Heart right ventricle (tissue), 16 donors: ENCODE measurements around the gene SPATA31C2. TPM values are rescaled to one million over a fixed set of nuclear protein-coding genes. Genes with fewer than 3 reads are reported as not detected.

Source experiments
- ATAC-seq, 8 donors: fragments of 200-7000 bp; cut with Tn5 transposase; one replicate each; pipeline ENCODE4 v1.9.1; 2020; ENCODE audit warnings: mild to moderate bottlenecking in 8 of 8, moderate library complexity in 8 of 8, moderate number of reproducible peaks in 1 of 8
- DNase-seq, 2 donors: peaks; one replicate each; pipeline ENCODE4 v3.0.0-alpha.2; 2020
- H3K27ac ChIP-seq, 10 donors: fragments of 200-600 bp; sonication (generic) in 2 of 10; one replicate each; pipeline versions ENCODE4 v1.5.0 to v1.8.0; 2020 to 2022; ENCODE audit warnings: mild to moderate bottlenecking in 3 of 10
- H3K27me3 ChIP-seq, 7 donors: fragments of 200-600 bp; one replicate each; pipeline ENCODE4 v1.8.0; 2021 to 2022; ENCODE audit warnings: mild to moderate bottlenecking in 2 of 7
- H3K36me3 ChIP-seq, 9 donors: fragments of 200-600 bp; sonication (generic) in 1 of 9; one replicate each; pipeline versions ENCODE4 v1.5.0 to v1.8.0; 2020 to 2022; ENCODE audit warnings: mild to moderate bottlenecking in 2 of 9
- H3K4me1 ChIP-seq, 9 donors: fragments of 200-600 bp; sonication (generic) in 1 of 9; one replicate each; pipeline versions ENCODE4 v1.5.0 to v1.8.0; 2020 to 2022; ENCODE audit warnings: mild to moderate bottlenecking in 4 of 9
- H3K4me3 ChIP-seq, 10 donors: fragments of 200-600 bp; sonication (generic) in 2 of 10; one replicate each; pipeline versions ENCODE4 v1.5.0 to v1.8.0; 2020 to 2022; ENCODE audit warnings: mild to moderate bottlenecking in 7 of 10, moderate library complexity in 2 of 10
- H3K9me3 ChIP-seq, 11 donors: fragments of 200-600 bp in 10 of 11; sonication (generic) in 2 of 11; one replicate each; pipeline versions ENCODE4 v1.5.0 to v1.8.0; 2013 to 2022; ENCODE audit warnings: mild to moderate bottlenecking in 2 of 11, control low read depth in 1 of 11, moderate library complexity in 1 of 11
- WGBS, 2 donors: extraction: QIAGEN DNeasy Blood & Tissue Kit; methylation state at CpG; one replicate each; pipeline ENCODE4 v1.1.7; 2013; ENCODE audit warnings: inconsistent platforms in 1 of 2; 5-methylcytosine and 5-hydroxymethylcytosine counted together
- intact Hi-C, 10 donors: fragments of 100-400 bp; cut with DNase I; formaldehyde crosslinking; loops; one replicate each; pipeline versions ENCODE4 v1.11.1 to v1.14.2; 2022
- polyA plus RNA-seq, 2 donors: library from polyadenylated mRNA; stranded (reverse); fragments of 200-250 nt; gene quantifications; one replicate each; pipeline ENCODE4 v1.2.3, GENCODE V29; 2013
- total RNA-seq, 10 donors: library from RNA; stranded (reverse); fragmentation: NEBNext Ultra II Directional in 3 of 10; extraction: Animal tissue kit (Norgen Biotek cat#: 25700) in 3 of 10; gene quantifications; one replicate each; pipeline versions ENCODE4 v1.2.1 to v1.2.4, GENCODE V29; 2021 to 2023
- TF ChIP-seq, protein P1 (sequence below), 9 donors: fragments of 200-600 bp; sonication (generic) in 2 of 9; IDR thresholded peaks; one replicate each; pipeline versions ENCODE4 v1.5.0 to v1.8.0; 2021 to 2022; ENCODE audit warnings: antibody characterized with exemption in 9 of 9, mild to moderate bottlenecking in 5 of 9, moderate library complexity in 1 of 9
- donor health status: Arrhythmogenic right ventricular cardiomyopathy.
- donor health status: ischemic (EF 13 %, LVEDD 7.1; RV severe dilation, severe dysfunction).
- donor health status: healthy with polysubstance abuse.
- donor health status: DM: no; HTN: yes; CAD: no.
- donor health status: DM: no; HTN: no; CAD: no.
- donor health status: ischemic (EF 25% LVEDD 6.9; RV normal size, moderate dysfunction).
- donor health status: ischemic (EF 25% LVEDD 5.7; RV mildly dilated, moderate dysfunction).
- donor health status: healthy.
- donor health status: DM: yes; HTN: yes; CAD: no.
- donor health status: Ischemic cardiomyopathy.
- donor health status: ischemic (EF 35%, LVEDD 5.7; RV mildly dilated, moderate dysfunction).
- donor health status: nonischemic (EF 11% LVEDD 7.7; RV severe dilation, severe dysfunction).
- donor health status: DM: yes; HTN: yes; CAD: no.
- donor health status: PGD.
- donor health status: ischemic (EF 29% LVEDD 5.4; RV normal size, mild dysfunction).
- donor health status: nonischemic (EF 23%, LVEDD 6.1; RV moderate dilation, normal function).

Gene SPATA31C2
- total and polyA plus RNA-seq, 12 donors: not detected

DNA sequence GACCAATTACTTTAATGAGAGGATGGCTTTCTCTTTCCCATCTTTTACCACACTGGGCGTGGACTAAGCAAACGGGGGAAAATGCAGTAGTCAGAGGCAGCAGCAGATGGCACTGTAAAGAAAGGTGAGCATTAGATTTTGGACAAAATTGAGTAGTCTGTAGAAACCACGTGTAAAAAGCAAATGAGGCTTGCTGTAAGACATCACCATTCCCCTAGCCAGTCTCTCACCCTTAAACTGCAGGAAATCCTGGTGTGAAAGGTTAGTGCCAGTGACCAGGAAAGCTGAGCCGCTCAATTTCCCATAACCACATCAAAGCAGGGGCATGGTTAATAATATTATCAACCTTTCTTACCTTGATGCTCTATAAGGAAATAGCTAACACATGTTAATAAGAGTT lies 31.8 kb downstream of the SPATA31C2 start:
- WGBS, 2 donors: 25 to 28% methylated on average over 4 of the region's 4 CpGs
- Histone ChIP-seq H3K4me1 (no peaks in the 10 kb centered on the region), H3K27ac (no peak overlapping the region), H3K36me3 (no peaks in the 10 kb centered on the region), H3K27me3 (peaks cover 0 to 26% (median 6%) of the 10 kb centered on the region in 7 donors), H3K9me3 (no peaks in the 10 kb centered on the region), H3K4me3 (no peak overlapping the region)
- TF ChIP-seq, protein P1, sequence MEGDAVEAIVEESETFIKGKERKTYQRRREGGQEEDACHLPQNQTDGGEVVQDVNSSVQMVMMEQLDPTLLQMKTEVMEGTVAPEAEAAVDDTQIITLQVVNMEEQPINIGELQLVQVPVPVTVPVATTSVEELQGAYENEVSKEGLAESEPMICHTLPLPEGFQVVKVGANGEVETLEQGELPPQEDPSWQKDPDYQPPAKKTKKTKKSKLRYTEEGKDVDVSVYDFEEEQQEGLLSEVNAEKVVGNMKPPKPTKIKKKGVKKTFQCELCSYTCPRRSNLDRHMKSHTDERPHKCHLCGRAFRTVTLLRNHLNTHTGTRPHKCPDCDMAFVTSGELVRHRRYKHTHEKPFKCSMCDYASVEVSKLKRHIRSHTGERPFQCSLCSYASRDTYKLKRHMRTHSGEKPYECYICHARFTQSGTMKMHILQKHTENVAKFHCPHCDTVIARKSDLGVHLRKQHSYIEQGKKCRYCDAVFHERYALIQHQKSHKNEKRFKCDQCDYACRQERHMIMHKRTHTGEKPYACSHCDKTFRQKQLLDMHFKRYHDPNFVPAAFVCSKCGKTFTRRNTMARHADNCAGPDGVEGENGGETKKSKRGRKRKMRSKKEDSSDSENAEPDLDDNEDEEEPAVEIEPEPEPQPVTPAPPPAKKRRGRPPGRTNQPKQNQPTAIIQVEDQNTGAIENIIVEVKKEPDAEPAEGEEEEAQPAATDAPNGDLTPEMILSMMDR (IDR thresholded peaks at IDR 0.05): peak in 7 of 9 donors; percentile 43 to 62 (median 46)
- DNase-seq (peak in 1 of 2 donors; percentile 13), ATAC-seq (peak in 1 of 8 donors; percentile 35)
- intact Hi-C loops: loop anchor here in 6 of 10 donors (2.0 to 10.0 kb wide), 5 partner anchors 278 to 1168 kb away; partner anchors contain the start of gene SPIN1 (in 1 of the 6)

DNA sequence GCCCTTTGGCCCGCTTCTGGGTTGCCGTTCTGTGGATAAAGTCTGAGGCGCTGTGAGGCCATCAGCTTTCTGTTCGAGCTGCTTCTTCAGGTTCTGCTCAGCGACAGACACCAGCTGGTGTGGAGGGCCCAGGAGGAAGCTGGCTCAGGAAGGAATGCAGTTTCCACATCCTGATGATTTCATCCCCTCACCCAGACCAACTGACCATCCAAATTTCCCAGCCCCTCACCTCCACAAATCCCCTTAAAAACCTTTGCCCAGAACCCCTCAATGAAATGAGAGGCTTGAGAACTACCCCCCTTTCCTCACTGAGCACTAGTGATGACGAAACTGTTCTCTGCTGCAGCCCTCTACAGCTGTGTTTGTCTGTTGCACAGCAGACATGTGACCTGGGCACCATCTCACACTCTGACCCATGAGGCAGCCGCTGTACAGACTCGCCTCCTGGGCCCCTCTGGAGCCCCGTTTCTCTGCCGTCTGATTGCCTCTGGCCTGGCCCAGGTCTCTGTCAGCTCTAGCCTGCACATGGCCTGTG lies 45.4 kb downstream of the SPATA31C2 start:
- peaks cover 0 to 14% (median 0%) of the 10 kb centered on the region in 9 donors for H3K4me1 ChIP-seq

DNA sequence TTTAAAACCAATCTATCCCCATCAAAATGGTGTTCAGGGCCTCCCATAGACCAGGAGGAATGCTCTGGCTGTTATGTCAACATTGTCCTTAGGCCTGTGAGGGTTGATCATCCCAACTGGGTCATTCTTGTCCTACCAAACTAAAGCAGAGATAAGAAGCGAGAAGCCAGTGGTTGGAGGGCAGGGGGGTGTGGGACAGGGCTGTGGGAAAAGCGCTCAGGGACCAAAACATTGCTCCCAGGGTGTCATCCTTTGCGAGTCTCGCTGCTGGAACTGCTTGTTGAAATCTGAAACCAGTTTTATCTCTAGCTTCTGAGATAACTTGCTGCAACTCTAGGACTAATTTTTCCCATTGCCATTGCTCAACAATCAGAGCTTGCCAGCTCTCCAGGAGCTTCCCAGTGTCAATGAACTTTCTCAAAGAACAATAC lies 48.1 kb downstream of the SPATA31C2 start:
- peak; percentile 50 to 90 (median 82) for ATAC-seq
- Histone ChIP-seq H3K27ac (no peak overlapping the region), H3K4me1 (peaks cover 0 to 14% (median 0%) of the 10 kb centered on the region in 9 donors), H3K9me3 (no peaks in the 10 kb centered on the region), H3K4me3 (no peak overlapping the region), H3K27me3 (no peaks in the 10 kb centered on the region), H3K36me3 (no peaks in the 10 kb centered on the region)
- peak; percentile 24 to 29 for DNase-seq
- 22 to 25% methylated on average over 4 of the region's 4 CpGs for WGBS, 2 donors
- intact Hi-C loops: no loop called here
- TF ChIP-seq, protein P1 (IDR thresholded peaks at IDR 0.05): no peak

More for the DNA sequence above, 45.4 kb downstream of the SPATA31C2 start:
- Histone ChIP-seq H3K4me3 (no peak overlapping the region), H3K27me3 (no peaks in the 10 kb centered on the region), H3K27ac (peak overlapping the region in 7 of 10 donors; percentile 10 to 40 (median 16)), H3K9me3 (no peaks in the 10 kb centered on the region), H3K36me3 (no peaks in the 10 kb centered on the region)
- peak; percentile 48 to 87 (median 71) for ATAC-seq
- intact Hi-C loops: no loop called here
- 49 to 56% methylated on average over 10 of the region's 10 CpGs for WGBS, 2 donors
- TF ChIP-seq, protein P1 (IDR thresholded peaks at IDR 0.05): no peak
- peak in 1 of 2 donors; percentile 12 for DNase-seq

DNA sequence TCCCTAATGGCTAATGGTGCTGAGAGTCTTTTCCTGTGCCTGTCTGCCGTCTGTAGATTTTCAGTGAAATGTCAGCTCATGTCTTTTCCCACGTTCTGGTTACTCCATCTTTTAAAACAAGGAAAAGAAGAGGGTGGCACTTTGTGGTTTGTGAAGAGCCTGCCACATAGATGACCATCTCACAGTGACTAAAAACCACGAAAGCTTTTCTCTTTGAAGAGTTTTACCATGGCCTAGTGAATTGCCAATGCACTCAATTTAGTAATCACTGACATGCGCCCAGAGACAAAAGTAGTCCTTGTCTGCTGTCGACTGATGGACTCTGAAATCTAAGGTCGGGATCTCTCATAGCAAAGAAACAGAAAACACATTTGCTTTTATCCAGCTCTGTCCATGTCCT lies 50.4 kb downstream of the SPATA31C2 start:
- Histone ChIP-seq H3K4me1 (peaks cover 0 to 14% (median 0%) of the 10 kb centered on the region in 9 donors), H3K4me3 (no peak overlapping the region), H3K9me3 (peaks cover 0 to under 1% (median 0%) of the 10 kb centered on the region in 11 donors), H3K36me3 (no peaks in the 10 kb centered on the region), H3K27ac (no peak overlapping the region), H3K27me3 (peaks cover 0 to 4% (median 0%) of the 10 kb centered on the region in 7 donors)
- TF ChIP-seq, protein P1 (IDR thresholded peaks at IDR 0.05): no peak
- intact Hi-C loops: no loop called here
- DNase-seq (no peak), ATAC-seq (no peak)
- WGBS, 2 donors: 74 to 76% methylated on average over 6 of the region's 6 CpGs
